ENCODE results near the gene PSIP1.

Gene PSIP1

DNA sequence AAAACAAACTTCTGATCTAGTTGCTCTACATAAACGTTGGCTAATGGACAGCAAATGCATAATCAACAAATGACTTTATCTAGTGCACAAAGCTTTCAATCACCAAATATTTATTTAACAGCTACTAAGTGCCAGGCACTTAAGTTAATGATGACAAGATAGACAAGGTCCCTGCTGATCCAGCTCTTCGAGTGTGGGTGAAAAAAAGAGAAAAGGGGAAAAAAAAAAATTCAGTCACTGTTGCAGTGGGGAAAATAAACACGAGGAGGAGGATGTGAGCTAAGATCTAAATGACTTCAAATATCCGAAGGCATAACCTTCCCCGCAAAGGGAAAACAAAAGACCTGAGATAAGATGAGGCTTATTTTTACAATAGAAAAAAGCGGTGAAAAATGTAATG is 9.6 kb downstream of the PSIP1 start:
- Histone ChIP-seq H3K27me3 (ENCODE audit: insufficient read depth, low read depth, severe bottlenecking) (no peaks in the 10 kb centered on the region), H3K9me3 (ENCODE audit: severe bottlenecking) (no peaks in the 10 kb centered on the region), H3K4me3 (ENCODE audit: low read depth, low read length) (no peak overlapping the region), H3K36me3 (peaks cover 84% of the 10 kb centered on the region), H3K27ac (no peak overlapping the region)
- TF ChIP-seq, protein P1, sequence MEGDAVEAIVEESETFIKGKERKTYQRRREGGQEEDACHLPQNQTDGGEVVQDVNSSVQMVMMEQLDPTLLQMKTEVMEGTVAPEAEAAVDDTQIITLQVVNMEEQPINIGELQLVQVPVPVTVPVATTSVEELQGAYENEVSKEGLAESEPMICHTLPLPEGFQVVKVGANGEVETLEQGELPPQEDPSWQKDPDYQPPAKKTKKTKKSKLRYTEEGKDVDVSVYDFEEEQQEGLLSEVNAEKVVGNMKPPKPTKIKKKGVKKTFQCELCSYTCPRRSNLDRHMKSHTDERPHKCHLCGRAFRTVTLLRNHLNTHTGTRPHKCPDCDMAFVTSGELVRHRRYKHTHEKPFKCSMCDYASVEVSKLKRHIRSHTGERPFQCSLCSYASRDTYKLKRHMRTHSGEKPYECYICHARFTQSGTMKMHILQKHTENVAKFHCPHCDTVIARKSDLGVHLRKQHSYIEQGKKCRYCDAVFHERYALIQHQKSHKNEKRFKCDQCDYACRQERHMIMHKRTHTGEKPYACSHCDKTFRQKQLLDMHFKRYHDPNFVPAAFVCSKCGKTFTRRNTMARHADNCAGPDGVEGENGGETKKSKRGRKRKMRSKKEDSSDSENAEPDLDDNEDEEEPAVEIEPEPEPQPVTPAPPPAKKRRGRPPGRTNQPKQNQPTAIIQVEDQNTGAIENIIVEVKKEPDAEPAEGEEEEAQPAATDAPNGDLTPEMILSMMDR (IDR thresholded peaks at IDR 0.05; ENCODE audit: low read depth, low read length): no peak
- DNase-seq: no peak

DNA sequence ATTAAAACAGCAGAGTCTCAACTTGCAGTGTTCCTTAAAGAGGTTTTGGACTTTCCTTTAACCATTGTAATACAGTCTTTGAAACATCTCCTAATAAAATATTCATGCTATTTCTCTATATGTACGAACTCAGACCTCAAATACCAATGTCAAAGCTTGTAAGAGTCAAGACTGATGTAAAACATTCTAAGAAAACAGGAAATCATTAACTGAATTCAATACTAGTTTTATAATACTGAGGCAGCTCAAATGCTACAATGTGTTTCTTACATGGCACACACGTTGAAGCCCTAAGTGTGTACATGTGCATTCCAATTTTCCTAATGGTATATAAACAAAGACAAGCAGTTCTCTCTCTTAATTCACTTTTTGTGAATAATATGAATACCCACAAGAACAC is 11.6 kb downstream of the PSIP1 start:
- H3K27me3 ChIP-seq (ENCODE audit: insufficient read depth, low read depth, severe bottlenecking): no peaks in the 10 kb centered on the region
- no peak overlapping the region for H3K27ac ChIP-seq
- no peak overlapping the region for H3K4me3 ChIP-seq (ENCODE audit: low read depth, low read length)
- TF ChIP-seq, protein P1 (IDR thresholded peaks at IDR 0.05; ENCODE audit: low read depth, low read length): no peak
- no peak for DNase-seq
- H3K9me3 ChIP-seq (ENCODE audit: severe bottlenecking): no peaks in the 10 kb centered on the region
- peaks cover 79% of the 10 kb centered on the region for H3K36me3 ChIP-seq

DNA sequence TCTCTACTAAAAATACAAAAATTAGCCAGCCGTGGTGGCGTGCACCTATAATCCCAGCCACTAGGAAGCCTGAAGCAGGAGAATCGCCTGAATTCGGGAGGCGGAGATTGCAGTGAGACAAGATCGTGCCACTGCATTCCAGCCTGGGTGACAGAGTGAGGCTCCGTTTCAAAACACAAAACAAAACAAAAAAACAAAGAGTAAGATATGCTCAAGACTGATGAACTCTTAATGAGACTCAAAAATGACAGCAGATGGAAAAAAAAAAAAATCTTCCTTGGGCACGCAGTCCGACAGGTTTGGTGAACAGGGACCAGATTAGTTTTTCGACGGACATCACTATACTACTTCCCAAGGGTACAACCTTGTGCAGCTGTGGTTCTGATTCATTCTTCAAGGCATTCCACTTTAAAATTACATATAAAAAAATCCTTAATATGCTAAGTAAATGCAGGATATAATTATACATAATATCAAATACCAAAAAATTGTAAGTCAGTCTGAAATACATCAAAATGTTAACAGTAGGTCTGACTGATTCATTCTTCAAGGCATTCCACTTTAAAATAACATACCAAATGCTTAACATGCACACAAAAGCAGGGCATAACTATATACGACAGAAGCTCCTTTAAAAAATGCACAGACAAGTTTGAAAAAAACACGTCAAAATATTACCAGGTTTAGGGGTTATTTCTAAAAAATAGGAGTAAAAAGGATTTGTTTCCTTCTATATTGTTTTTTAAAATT is 12.3 kb downstream of the PSIP1 start:
- Histone ChIP-seq H3K9me3 (ENCODE audit: severe bottlenecking) (no peaks in the 10 kb centered on the region), H3K4me3 (ENCODE audit: low read depth, low read length) (no peak overlapping the region), H3K27me3 (ENCODE audit: insufficient read depth, low read depth, severe bottlenecking) (no peaks in the 10 kb centered on the region), H3K36me3 (peaks cover 80% of the 10 kb centered on the region), H3K27ac (no peak overlapping the region)
- DNase-seq: no peak
- TF ChIP-seq, protein P1 (IDR thresholded peaks at IDR 0.05; ENCODE audit: low read depth, low read length): no peak

DNA sequence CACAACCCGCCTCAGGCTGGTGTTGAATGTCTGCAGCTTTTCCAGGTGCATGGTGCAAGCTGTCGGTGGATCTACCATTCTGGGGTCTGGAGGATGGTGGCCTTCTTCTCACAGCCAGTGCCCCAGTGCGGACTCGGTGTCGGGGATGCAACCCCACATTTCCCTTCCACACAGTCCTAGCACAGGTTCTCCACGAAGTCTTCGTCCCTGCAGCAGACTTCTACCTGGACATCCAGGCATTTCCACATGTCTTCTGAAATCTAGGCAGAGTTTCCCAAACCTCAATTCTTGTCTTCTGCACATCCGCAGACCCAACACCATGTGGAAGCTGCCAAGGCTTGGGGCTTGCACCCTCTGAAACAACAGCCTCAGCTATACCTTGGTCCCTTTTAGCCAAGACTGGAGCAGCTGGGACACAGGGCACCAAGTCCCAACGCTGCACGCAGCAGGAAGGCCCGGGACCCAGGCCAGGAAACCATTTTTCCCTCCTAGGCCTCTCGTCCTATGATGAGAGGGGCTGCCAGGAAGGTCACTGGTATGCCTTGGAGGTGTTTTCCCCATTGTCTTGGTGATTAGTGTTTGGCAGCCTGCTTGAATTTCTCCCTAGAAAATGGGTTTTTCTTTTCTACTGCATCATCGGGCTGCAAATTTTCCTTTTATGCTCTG is 18.2 kb downstream of the PSIP1 start:
- DNase-seq: no peak
- peaks cover 89% of the 10 kb centered on the region for H3K36me3 ChIP-seq
- H3K27ac ChIP-seq: no peak overlapping the region
- TF ChIP-seq, protein P1 (IDR thresholded peaks at IDR 0.05; ENCODE audit: low read depth, low read length): no peak
- no peaks in the 10 kb centered on the region for H3K9me3 ChIP-seq (ENCODE audit: severe bottlenecking)
- H3K4me3 ChIP-seq (ENCODE audit: low read depth, low read length): no peak overlapping the region
- no peaks in the 10 kb centered on the region for H3K27me3 ChIP-seq (ENCODE audit: insufficient read depth, low read depth, severe bottlenecking)

DNA sequence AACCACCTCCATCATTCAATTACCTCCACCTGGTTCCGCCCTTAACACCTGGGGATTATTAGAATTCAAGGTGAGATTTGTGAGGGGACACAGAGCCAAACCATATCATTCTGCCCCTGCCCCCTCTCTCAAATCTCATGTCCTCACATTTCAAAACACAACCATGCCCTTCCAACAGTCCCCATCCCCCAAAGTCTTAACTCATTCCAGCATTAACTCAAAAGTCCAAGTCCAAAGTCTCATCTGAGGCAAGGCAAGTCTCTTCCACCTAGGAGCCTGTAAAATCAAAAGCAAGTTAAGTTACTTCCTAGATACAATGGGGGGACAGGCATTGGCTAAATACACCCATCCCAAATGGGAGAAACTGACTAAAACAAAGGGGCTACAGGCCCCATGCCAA is 18.8 kb downstream of the PSIP1 start:
- TF ChIP-seq, protein P1 (IDR thresholded peaks at IDR 0.05; ENCODE audit: low read depth, low read length): no peak
- Histone ChIP-seq H3K27ac (no peak overlapping the region), H3K27me3 (ENCODE audit: insufficient read depth, low read depth, severe bottlenecking) (no peaks in the 10 kb centered on the region), H3K4me3 (ENCODE audit: low read depth, low read length) (no peak overlapping the region), H3K9me3 (ENCODE audit: severe bottlenecking) (no peaks in the 10 kb centered on the region), H3K36me3 (peaks cover 91% of the 10 kb centered on the region)
- DNase-seq: no peak
